ENCODE measurements around the gene ZNF219. TPM values are rescaled to one million over a fixed set of nuclear protein-coding genes. Genes with fewer than 3 reads are reported as not detected.

Gene ZNF219
- total and polyA plus RNA-seq, 2 of the 13 experiments (the other 11 are each of a cell fraction or from before 2014, with no cell fraction given): 34.5 to 36.6 TPM

DNA sequence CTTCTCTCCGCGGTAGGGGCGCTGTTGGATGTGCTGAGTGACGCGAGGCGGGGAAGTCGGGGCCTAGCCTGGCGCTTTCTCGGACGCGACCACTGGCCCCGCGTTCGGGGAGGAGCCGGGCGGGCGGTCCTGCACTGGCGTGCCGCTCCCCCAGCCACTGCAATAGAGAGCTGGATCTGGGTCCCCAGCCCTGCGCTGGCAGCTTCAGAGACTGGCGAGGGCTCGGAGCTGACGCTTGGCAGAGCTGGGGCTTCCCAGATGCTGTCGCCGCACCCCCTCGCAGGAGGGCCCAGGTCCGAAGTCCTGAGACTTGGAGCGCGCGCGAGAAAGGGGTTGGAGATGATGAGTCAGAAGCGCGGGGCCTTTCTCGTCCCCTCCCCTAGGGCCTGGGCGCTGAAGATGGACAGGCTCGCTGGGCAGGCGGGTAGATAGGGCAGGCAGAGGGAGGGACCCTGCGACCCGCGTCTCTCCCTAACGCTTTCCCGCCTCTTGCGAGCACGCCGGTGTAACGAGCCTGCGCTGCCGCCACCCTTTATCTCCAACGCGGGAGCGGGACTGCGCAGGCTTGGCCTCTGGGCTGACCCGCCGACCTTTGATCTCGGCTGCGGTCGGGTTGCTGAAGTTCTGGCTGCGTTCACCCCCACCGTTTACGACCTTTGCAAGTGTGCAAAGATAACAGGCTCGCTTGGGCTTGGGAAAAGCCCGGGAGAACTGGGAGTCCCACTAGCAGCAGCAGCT, 5.4 kb upstream of the ZNF219 start (continued):
- peak; percentile 75 for TF ChIP-seq MAFG (CRISPR knock-in tag; IDR thresholded peaks at IDR 0.05)
- TF ChIP-seq PTBP1 (IDR thresholded peaks at IDR 0.05; ENCODE audit: low read depth, low read length, poor library complexity, severe bottlenecking): peak; percentile 96

DNA sequence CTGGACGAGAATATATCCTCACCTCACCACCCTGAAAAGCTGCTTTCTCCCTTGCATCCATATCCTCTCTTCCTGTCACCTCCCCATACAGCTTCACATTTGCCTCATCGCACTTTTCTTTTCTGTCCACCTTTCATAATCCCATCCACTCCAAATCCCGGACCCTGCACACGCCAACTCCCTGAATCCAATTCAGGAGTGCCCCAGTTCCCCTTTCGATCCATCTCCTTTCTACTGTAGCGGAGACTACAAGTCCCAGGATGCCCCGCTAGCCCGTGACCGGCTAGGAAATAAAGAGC, 4.9 kb upstream of the ZNF219 start:
- ChIA-PET POLR2A (interaction anchor here (0.9 to 6.5 kb wide), 15 partner anchors 8 to 422 kb away, joined by 3 to 141 read pairs (median 9); partner anchors contain the start of gene ARHGEF40), CTCF (ENCODE audit: low intra/inter-chr PET ratio, low total read pairs) (interaction anchor here (2.8 to 8.0 kb wide), 3 partner anchors 10 to 89 kb away, joined by 20 to 320 read pairs (median 83); partner anchors contain the start of genes ARHGEF40 and ZNF219)
- ATAC-seq (no peak), DNase-seq (ENCODE audit: low spot score) (no peak), FAIRE-seq (peak; percentile 42)
- intact Hi-C loops (cut with micrococcal nuclease; ENCODE audit: unreplicated experiment) (no loop called here), in situ Hi-C loops (cut with HindIII; ENCODE audit: extremely low pct_ligation_motif_present, low pct_unique_long_range_greater_than_20kb) (loop anchor here (5.0 kb wide), 2 partner anchors 36 to 86 kb away; no protein-coding TSS in a partner anchor)
- Histone ChIP-seq H3K9me3 (ENCODE audit: low read length) (no peaks in the 10 kb centered on the region), H3K4me3 (replicated peaks in 1 of 3; ENCODE audit: insufficient read depth in 1 of 3, low read depth in 2 of 3, low read length in 3 of 3) (peak overlapping the region; percentile 61 to 82 (median 66)), H3K4me1 (ENCODE audit: insufficient read depth, low read length) (peaks cover 77% of the 10 kb centered on the region), H3K27me3 (ENCODE audit: control insufficient read depth in 1 of 2, insufficient read depth in 2 of 2, low read length in 2 of 2) (no peaks in the 10 kb centered on the region; a peak in 1 of 5 replicates), H3K79me2 (ENCODE audit: insufficient read depth, low read length) (peaks cover 15% of the 10 kb centered on the region), H4K20me1 (ENCODE audit: insufficient read depth, low read length) (no peaks in the 10 kb centered on the region), H2AFZ (ENCODE audit: low read length) (peak overlapping the region; percentile 43), H3K9ac (ENCODE audit: insufficient read depth, low read depth, low read length) (peak overlapping the region; percentile 95), H3K36me3 (replicated peaks in 1 of 2; ENCODE audit: control insufficient read depth in 1 of 2, insufficient read depth in 2 of 2, low read length in 2 of 2) (no peaks in the 10 kb centered on the region), H3K4me2 (ENCODE audit: low read depth, low read length) (peak overlapping the region; percentile 94), H3K27ac (ENCODE audit: extremely low read length, insufficient read depth, low read length) (peak overlapping the region; percentile 97)
- WGBS (ENCODE audit: low lambda C conversion rate): under 1% methylated on average over 9 of the region's 9 CpGs
- BruUV-seq (replicated peaks): no TSS peak
- TF ChIP-seq MIER3 (CRISPR knock-in tag; IDR thresholded peaks at IDR 0.05; ENCODE audit: borderline replicate concordance) (no peak; the same call in 1 of the 2 replicates), ZNF101 (CRISPR knock-in tag; IDR thresholded peaks at IDR 0.05; ENCODE audit: borderline replicate concordance, low read depth) (no peak), CCDC6 (CRISPR knock-in tag; IDR thresholded peaks at IDR 0.05) (no peak), NR1H2 (CRISPR knock-in tag; IDR thresholded peaks at IDR 0.05; ENCODE audit: borderline replicate concordance, low read depth) (no peak), NFKB2 (CRISPR knock-in tag; IDR thresholded peaks at IDR 0.05; ENCODE audit: borderline replicate concordance) (no peak), TBX3 (IDR thresholded peaks at IDR 0.05; ENCODE audit: borderline replicate concordance) (no peak), ZBTB21 (CRISPR knock-in tag; IDR thresholded peaks at IDR 0.05) (no peak), THYN1 (CRISPR knock-in tag; IDR thresholded peaks at IDR 0.05; ENCODE audit: borderline replicate concordance, low read depth) (no peak)
- TF ChIP-seq, protein P1, sequence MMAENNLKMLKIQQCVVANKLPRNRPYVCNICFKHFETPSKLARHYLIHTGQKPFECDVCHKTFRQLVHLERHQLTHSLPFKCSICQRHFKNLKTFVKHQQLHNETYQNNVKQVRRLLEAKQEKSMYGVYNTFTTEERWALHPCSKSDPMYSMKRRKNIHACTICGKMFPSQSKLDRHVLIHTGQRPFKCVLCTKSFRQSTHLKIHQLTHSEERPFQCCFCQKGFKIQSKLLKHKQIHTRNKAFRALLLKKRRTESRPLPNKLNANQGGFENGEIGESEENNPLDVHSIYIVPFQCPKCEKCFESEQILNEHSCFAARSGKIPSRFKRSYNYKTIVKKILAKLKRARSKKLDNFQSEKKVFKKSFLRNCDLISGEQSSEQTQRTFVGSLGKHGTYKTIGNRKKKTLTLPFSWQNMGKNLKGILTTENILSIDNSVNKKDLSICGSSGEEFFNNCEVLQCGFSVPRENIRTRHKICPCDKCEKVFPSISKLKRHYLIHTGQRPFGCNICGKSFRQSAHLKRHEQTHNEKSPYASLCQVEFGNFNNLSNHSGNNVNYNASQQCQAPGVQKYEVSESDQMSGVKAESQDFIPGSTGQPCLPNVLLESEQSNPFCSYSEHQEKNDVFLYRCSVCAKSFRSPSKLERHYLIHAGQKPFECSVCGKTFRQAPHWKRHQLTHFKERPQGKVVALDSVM (CRISPR knock-in tag; IDR thresholded peaks at IDR 0.05): no peak
- TF ChIP-seq, protein P2, sequence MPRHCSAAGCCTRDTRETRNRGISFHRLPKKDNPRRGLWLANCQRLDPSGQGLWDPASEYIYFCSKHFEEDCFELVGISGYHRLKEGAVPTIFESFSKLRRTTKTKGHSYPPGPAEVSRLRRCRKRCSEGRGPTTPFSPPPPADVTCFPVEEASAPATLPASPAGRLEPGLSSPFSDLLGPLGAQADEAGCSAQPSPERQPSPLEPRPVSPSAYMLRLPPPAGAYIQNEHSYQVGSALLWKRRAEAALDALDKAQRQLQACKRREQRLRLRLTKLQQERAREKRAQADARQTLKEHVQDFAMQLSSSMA (CRISPR knock-in tag; IDR thresholded peaks at IDR 0.05): no peak
- TF ChIP-seq, protein P3, sequence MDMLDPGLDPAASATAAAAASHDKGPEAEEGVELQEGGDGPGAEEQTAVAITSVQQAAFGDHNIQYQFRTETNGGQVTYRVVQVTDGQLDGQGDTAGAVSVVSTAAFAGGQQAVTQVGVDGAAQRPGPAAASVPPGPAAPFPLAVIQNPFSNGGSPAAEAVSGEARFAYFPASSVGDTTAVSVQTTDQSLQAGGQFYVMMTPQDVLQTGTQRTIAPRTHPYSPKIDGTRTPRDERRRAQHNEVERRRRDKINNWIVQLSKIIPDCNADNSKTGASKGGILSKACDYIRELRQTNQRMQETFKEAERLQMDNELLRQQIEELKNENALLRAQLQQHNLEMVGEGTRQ (IDR thresholded peaks at IDR 0.05; ENCODE audit: low read depth, low read length): no peak
- TF ChIP-seq, protein P3 (CRISPR knock-in tag; IDR thresholded peaks at IDR 0.05; ENCODE audit: borderline replicate concordance): peak; percentile 77; the same call in 1 of the 2 replicates
- TF ChIP-seq, protein P4, sequence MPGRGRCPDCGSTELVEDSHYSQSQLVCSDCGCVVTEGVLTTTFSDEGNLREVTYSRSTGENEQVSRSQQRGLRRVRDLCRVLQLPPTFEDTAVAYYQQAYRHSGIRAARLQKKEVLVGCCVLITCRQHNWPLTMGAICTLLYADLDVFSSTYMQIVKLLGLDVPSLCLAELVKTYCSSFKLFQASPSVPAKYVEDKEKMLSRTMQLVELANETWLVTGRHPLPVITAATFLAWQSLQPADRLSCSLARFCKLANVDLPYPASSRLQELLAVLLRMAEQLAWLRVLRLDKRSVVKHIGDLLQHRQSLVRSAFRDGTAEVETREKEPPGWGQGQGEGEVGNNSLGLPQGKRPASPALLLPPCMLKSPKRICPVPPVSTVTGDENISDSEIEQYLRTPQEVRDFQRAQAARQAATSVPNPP (CRISPR knock-in tag; IDR thresholded peaks at IDR 0.05): no peak

Measured in HepG2 (cell line).